BE2C (cell line): ENCODE data around the gene ACTC1.

Experiments used
- DNase-seq: peaks from one replicate; pipeline ENCODE4 v3.0.0-alpha.2; 2020
- H3K27me3 ChIP-seq: fragments of 250-450 bp; sonication (Bioruptor Pico); 2 replicates; pipeline ENCODE4 v1.5.1; 2020; ENCODE audit warnings: mild to moderate bottlenecking
- H3K36me3 ChIP-seq: fragments of 250-450 bp; sonication (Bioruptor Pico); 2 replicates; pipeline ENCODE4 v1.5.1; 2020; ENCODE audit warnings: mild to moderate bottlenecking
- H3K4me1 ChIP-seq: fragments of 250-450 bp; sonication (Bioruptor Pico); 2 replicates; pipeline ENCODE4 v1.5.1; 2020
- H3K4me3 ChIP-seq: 2 replicates; pipeline ENCODE4 v1.5.1; 2011; ENCODE audit warnings: low read depth, low read length
- H3K9me3 ChIP-seq: fragments of 250-450 bp; sonication (Bioruptor Pico); 2 replicates; pipeline ENCODE4 v1.5.1; 2020
- TF ChIP-seq, protein P1 (sequence below): IDR thresholded peaks from 2 replicates; pipeline ENCODE4 v1.5.1; 2012; ENCODE audit warnings: mild to moderate bottlenecking, low read depth, low read length

ACTC1 gene

GRCh38 chr15:34760909-34761308 lies 34.4 kb downstream of the ACTC1 start:
- Histone ChIP-seq H3K9me3 (no peaks in the 10 kb centered on the region), H3K36me3 (no peaks in the 10 kb centered on the region), H3K4me3 (no peak overlapping the region), H3K4me1 (peaks cover 16% of the 10 kb centered on the region), H3K27me3 (no peaks in the 10 kb centered on the region)
- TF ChIP-seq, protein P1, sequence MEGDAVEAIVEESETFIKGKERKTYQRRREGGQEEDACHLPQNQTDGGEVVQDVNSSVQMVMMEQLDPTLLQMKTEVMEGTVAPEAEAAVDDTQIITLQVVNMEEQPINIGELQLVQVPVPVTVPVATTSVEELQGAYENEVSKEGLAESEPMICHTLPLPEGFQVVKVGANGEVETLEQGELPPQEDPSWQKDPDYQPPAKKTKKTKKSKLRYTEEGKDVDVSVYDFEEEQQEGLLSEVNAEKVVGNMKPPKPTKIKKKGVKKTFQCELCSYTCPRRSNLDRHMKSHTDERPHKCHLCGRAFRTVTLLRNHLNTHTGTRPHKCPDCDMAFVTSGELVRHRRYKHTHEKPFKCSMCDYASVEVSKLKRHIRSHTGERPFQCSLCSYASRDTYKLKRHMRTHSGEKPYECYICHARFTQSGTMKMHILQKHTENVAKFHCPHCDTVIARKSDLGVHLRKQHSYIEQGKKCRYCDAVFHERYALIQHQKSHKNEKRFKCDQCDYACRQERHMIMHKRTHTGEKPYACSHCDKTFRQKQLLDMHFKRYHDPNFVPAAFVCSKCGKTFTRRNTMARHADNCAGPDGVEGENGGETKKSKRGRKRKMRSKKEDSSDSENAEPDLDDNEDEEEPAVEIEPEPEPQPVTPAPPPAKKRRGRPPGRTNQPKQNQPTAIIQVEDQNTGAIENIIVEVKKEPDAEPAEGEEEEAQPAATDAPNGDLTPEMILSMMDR = no peak
- peak; percentile 53 for DNase-seq

DNA sequence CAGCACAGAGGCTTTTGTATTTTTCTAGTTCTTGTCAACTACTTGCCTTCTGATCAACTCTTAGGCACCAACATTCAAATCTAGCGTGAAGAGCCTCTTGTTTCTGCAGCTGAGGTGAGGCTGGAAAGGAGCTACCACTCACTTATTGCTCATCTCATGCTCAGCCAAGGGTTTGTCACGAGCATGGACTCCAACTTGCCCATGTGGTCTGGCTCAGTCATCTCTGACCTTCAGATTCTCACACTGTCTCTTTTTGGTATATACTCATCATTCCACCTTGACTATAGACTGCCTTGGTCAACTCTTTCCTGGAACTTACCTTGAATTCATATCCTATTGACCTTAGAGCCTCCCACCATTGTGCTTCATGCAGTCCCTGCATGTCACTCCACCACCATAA lies 35.4 kb downstream of the ACTC1 start:
- H3K27me3 ChIP-seq = no peaks in the 10 kb centered on the region
- no peaks in the 10 kb centered on the region for H3K36me3 ChIP-seq
- H3K4me3 ChIP-seq = no peak overlapping the region
- TF ChIP-seq, protein P1 = no peak
- H3K9me3 ChIP-seq = no peaks in the 10 kb centered on the region
- DNase-seq = no peak
- H3K4me1 ChIP-seq = peaks cover 16% of the 10 kb centered on the region

GRCh38 chr15:34759347-34759746 lies 36.0 kb downstream of the ACTC1 start:
- Histone ChIP-seq H3K27me3 (peaks cover 3% of the 10 kb centered on the region; the same call in 1 of the 2 replicates), H3K9me3 (no peaks in the 10 kb centered on the region)

GRCh38 chr15:34757262-34757661 lies 38.1 kb downstream of the ACTC1 start:
- Histone ChIP-seq H3K4me3 (no peak overlapping the region), H3K9me3 (no peaks in the 10 kb centered on the region), H3K4me1 (peaks cover 16% of the 10 kb centered on the region), H3K36me3 (no peaks in the 10 kb centered on the region), H3K27me3 (peaks cover 8% of the 10 kb centered on the region; the same call in 1 of the 2 replicates)
- TF ChIP-seq, protein P1 = no peak
- DNase-seq = no peak

More at GRCh38 chr15:34759347-34759746, 36.0 kb downstream of the ACTC1 start:
- peaks cover 16% of the 10 kb centered on the region for H3K4me1 ChIP-seq
- H3K4me3 ChIP-seq = no peak overlapping the region
- DNase-seq = no peak
- no peaks in the 10 kb centered on the region for H3K36me3 ChIP-seq
- TF ChIP-seq, protein P1 = no peak

DNA sequence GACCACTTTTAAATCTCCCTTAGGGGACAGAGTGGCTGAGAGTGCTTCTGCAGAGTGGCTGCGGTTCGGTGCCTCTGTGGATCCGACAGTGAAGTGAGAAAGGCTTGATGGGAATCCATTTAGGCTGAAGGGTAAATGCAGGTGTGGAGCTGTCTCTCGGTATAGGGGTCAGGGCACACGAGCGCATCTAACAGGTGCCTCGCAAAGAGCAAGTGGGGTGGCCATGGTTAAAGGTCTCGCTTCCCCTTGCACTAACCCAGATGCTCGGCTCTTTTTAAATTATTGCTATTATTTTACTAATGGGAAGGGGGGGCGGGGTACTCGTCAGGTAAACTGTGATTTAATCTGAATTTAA lies 40.0 kb downstream of the ACTC1 start:
- Histone ChIP-seq H3K36me3 (no peaks in the 10 kb centered on the region), H3K27me3 (peaks cover 8% of the 10 kb centered on the region; the same call in 1 of the 2 replicates), H3K4me3 (peak overlapping the region; percentile 74)

GRCh38 chr15:34754674-34755418 lies 40.5 kb downstream of the ACTC1 start, which contains the start of gene GJD2:
GJD2 (minus strand) TSS chr15:34754998; CDS start chr15:34754488, 510 bp downstream.
- TF ChIP-seq, protein P1 = no peak
- Histone ChIP-seq H3K36me3 (no peaks in the 10 kb centered on the region), H3K9me3 (no peaks in the 10 kb centered on the region), H3K4me3 (peak within 1 kb of the TSS; percentile 74), H3K4me1 (peaks cover under 1% of the 10 kb centered on the region), H3K27me3 (peaks cover 8% of the 10 kb centered on the region; the same call in 1 of the 2 replicates)
- peak; percentile 61 for DNase-seq

More for the DNA sequence above, 40.0 kb downstream of the ACTC1 start:
- TF ChIP-seq, protein P1 = no peak
- DNase-seq = no peak
- Histone ChIP-seq H3K9me3 (no peaks in the 10 kb centered on the region), H3K4me1 (peaks cover 6% of the 10 kb centered on the region)
